GM19351 (cell line): ENCODE data around the gene BBS1.
A peak's percentile ranks its signal among the peaks of the same experiment; 100 is the strongest.
"Not testable (repeated sequence)": the region's sequence is repeated elsewhere in the genome, so short reads cannot be mapped to it uniquely, and the experiment has no call there.

Experiments used
- ATAC-seq: cut with Tn5 transposase; IDR thresholded peaks from one replicate; pipeline ENCODE4 v1.9.1; 2021; ENCODE audit warnings: mild to moderate bottlenecking, moderate library complexity; ENCODE audit not compliant: unreplicated experiment

Gene BBS1

DNA sequence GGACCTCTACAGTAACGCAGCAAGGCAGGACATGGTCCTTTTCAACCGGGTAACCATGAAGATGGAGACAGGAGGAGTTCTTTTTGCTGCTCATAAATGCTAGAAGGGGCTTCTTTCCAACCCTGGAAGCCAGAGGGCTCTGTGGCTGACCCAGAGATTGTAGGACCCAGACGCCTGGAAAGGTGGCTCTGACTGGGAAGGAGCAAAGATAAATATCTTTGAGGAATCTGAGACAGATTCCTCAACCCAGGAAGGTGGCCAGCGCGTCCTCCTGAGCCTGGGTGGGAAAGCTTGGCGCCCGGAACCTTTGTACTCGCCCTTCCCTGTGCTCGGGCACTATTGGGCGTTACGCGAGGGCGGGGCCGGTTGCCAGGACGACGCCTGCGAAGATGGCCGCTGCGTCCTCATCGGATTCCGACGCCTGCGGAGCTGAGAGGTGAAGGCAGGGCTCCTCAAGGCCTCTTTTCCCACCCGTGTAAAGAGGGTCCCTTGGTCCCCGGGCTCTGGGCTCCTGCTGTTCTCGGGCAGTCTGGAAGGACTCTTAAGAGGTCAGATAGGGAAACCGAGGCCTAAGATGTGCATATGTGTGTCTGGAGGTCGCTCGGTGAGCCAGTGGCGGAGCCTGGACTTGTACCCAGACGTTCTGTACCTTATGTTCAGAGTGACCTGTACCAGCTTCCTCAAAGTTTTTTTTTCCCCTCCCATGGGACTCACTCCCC lies at the start of gene BBS1:
Gene BBS1 (plus strand): TSS at position 365 of the 719 bp plus-strand sequence. CDS start 25 bp downstream, at position 390.
- peak; percentile 82 for ATAC-seq

- ATAC-seq: no peak
These were observed 48.4 kb upstream of the BBS1 start for GRCh38 chr11:66462010-66462409.

DNA sequence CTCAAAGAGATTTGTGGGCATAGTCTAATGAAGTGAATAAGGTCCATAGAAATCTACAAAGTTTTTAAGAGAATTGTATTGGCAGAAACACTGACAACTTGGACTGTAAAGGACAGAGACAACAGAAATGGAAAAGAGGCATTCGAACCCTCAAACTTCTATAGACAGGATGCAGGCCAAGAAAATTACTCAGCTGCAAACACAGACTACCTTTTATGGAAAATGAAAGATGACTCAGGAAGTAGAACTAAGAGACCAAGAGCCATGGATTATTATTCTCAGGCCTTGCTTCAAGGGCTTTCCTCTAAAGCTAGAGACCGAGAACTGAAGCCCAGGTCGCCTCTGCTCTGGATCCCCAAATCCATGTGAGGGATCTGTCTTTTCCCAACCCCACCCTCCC lies 47.5 kb upstream of the BBS1 start:
- no peak for ATAC-seq

DNA sequence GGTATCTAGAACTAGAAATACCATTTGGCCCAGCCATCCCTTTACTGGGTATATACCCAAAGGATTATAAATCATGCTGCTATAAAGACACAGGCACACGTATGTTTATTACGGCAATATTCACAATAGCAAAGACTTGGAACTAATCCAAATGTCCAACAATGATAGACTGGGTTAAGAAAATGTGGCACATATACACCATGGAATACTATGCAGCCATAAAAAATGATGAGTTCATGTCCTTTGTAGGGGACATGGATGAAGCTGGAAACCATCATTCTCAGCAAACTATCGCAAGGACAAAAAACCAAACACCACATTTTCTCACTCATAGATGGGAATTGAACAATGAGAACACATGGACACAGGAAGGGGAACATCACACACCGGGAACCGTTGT lies 46.3 kb upstream of the BBS1 start:
- ATAC-seq: not testable (repeated sequence)

GRCh38 chr11:66464916-66465315 lies 45.5 kb upstream of the BBS1 start:
- ATAC-seq: no peak

- no peak for ATAC-seq
These were observed 44.8 kb upstream of the BBS1 start for GRCh38 chr11:66465373-66466224.

DNA sequence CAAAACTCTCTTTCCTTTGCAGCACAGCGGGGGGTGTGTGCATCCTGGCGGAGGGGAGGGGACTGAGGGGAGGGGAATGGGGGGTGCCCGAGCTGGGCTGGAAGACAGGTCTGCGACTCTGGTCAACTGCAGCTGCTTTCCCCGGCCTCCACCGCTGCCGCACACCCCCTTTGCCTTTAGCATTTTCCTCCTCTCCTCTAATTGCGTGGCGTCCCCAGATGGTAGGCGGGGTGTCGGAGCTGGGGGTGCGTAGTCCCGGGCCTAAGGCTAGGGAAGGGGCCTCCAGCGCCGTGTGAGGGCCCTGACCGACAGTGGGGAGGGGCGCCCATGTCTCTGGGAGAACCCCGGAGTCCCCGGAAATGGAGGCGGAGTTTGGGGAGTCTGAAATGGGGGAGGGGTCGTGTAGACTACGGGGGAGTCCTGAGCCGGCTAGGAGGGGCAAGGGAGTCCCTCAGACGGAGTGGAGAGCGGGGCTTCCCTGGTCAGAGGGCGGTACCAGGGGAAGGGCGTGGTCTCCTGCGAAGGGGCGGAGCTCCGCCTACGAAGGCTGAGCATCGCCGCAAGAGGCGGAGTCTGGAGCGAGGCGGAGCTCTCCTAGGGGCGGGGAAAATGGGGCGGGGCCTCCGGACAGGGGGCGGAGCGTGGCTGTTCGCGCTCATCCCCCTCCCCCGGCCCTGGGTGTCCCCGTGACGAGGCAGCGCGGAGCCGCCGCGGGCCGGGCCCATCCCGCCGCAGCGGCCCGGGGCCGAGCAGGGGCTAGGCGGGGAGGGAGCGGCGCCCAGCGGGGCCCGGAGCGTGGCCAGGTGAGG lies 44.0 kb upstream of the BBS1 start, which contains the start of gene PELI3:
Gene PELI3 (plus strand): TSS at position 681 of the 809 bp plus-strand sequence. CDS start 1,224 bp downstream, outside the sequence.
- ATAC-seq: peak; percentile 78

DNA sequence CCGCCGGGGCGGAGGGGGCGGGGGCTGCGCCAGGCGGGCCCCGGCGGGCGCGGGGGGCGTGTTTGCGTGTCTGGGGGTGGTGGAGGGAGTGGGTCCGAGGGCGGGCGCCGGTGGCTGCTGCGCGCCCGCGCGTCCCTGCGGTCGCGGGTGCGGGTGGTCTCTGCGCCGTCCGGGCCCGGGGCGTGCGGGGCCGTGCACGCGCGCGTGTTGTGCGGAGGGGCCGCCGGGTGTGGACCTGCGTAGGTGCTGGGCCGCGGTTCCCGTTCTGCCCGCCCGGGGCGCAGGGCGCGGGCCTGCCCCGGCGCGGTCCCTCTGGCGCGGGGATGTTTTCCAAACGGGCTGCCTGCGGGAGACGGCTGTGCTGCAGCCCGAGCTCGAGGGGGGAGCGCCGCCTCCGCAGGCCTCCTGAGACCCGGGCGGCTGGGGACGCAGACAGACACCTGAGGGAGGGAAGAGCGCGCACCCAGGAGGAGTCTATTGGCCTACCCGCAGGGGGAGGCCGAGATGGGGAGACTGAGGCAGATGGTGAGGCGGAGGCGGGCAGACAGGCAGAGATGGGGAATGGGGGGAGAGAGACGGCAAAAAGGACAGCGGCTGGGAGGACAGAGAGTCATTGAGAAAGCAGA lies 43.3 kb upstream of the BBS1 start:
- ATAC-seq: peak; percentile 47

DNA sequence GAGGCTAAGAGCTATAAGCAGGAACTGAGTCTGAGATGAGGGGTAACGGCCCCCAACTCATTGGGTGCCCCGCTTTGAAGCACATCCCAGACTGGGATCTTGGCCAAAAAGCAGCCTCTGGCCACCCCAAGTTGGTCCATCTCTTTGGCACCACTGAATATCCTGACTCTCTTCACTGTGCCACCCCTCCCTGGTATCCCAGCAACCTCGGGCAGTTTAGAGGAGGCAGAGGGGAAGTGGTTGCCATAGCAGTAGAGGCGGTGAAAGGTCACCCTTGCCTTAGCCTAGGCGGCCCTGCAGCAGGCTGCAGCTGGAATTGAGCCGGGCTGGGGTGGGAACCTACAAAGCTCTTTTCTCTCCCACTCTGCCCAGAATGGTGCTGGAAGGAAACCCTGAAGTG lies 42.7 kb upstream of the BBS1 start:
- no peak for ATAC-seq

DNA sequence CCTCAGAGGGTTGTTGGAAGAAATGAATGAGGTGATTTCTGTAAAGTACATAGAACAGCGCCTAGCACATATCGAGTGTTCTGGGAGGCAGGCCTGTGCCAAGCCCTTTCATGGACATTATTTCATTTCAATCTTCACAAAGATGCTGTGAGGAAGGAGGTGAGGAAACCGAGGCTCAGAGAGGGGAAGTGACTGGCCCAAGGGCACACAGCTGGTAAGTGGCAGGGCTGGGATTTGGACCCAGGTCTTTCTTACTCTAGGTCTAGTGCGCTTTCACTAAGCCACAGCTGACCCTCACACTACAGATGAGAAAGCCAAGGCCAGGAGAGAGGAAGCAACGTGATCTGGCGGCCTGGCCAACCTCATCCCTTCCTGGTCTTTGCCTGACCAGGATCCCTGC lies 41.7 kb upstream of the BBS1 start:
- ATAC-seq: no peak

DNA sequence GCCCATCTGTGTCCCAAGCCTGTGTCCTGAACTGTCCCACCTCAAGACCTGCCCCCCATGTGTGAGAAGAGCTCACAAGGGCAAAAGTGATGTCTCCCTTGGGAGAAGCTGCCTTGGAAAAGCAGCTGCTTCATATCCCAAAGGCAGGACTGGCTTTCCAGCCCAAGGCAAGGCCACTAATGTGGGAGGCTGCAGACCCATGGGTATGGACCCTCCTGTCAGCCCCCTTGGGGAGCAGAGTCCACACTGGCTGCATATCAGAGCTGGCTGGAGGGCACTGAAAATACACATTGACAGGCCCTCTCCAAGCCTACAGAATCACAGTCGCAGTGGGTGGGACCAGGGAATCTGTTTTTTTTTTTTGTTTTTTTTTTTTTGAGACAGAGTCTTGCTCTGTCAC lies 41.0 kb upstream of the BBS1 start:
- no peak for ATAC-seq

DNA sequence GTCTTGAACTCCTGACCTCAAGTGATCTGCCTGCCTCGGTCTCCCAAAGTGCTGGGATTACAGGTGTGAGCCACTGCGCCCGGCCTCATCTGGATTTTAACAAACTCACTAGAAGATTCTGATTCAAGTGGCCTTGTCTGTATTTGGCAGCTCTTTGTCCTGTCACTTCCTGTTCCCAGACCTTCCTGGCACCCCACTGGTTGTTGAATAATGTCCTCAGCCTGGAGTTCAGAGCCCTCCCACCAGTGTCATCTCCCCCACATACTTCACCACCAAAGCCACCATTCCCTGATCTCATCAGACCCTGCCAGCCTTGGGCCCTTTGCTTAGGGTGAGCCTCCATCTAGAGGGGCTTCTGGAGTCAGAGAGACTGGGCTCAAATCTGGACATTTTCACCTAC lies 40.4 kb upstream of the BBS1 start:
- ATAC-seq: no peak

GRCh38 chr11:66471142-66471541 lies 39.3 kb upstream of the BBS1 start:
- no peak for ATAC-seq

- ATAC-seq: no peak
These were observed 38.4 kb upstream of the BBS1 start for GRCh38 chr11:66472054-66472453.

DNA sequence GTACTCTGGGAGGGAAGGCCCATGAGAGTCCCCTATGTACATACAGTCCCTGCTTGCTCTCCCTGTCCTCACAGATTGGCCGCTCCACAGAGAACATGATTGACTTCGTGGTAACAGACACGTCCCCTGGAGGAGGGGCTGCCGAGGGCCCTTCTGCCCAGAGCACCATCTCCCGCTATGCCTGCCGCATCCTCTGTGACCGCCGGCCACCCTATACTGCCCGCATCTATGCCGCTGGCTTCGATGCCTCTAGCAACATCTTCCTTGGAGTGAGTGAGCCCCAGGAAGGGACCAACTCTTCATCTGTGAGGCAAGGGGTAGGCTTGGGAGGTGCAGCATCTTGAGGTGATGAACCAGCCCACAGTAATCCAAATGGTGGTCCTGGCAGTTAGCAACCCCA lies 37.3 kb upstream of the BBS1 start:
- no peak for ATAC-seq

DNA sequence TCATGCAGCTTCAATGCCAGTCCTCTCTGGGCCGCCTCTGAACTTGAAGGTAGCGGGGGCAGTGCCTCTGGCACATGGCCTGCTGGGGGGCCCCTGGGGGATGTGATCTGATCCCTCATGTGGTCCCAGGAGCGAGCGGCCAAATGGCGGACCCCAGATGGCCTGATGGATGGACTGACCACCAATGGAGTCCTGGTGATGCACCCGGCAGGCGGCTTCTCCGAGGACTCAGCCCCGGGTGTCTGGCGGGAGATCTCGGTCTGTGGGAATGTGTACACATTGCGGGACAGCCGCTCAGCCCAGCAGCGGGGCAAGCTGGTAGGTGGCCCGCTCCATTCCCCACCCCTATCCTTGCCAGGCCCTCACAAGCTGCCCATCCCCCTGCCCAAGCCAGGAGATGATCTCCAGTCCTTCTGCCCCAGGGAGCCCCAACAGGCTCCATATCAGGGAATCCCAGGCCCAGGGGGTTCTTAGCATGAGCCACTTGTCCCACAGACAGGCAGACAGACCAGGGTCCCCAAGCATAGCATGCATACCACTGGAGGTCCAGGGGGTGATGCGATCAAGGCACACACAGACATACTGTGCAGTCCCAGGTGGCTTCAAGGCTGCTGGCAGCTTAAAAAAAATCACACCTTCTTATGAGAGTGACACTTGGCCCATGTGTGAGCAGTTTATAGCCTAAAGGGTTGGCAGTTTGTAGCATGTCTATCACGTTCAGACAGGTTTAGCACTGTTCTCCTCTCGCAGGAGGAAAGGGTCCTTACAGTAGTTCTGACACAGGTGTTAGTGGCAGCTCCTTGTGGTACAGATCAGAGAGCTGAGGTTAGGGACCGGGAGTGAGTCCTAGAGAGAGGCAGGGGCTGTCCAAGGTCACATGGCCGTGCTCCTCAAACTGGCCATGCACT lies 36.6 kb upstream of the BBS1 start:
- ATAC-seq: no peak

DNA sequence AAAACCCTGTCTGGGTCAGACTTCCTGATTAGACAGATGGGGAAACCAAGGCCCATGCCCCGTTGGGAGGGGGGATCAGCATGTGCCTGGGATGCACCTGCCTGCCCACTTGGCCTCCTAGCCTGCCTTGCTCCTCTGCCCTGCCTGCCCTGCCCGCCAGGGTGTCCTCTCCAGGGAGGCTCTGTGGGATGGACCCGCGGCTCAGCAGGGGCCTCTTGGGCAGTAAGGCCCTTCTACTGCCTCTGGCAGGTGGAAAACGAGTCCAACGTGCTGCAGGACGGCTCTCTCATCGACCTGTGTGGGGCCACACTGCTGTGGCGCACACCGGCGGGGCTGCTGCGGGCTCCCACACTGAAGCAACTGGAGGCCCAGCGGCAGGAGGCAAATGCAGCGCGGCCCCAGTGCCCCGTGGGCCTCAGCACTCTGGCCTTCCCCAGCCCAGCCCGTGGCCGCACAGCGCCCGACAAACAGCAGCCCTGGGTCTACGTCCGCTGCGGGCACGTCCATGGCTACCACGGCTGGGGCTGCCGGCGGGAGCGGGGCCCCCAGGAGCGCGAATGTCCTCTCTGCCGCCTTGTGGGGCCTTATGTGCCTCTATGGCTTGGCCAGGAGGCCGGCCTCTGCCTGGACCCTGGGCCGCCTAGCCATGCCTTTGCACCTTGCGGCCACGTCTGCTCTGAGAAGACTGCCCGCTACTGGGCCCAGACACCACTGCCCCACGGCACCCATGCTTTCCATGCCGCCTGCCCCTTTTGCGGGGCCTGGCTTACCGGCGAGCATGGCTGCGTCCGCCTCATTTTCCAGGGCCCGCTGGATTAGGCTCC lies 34.9 kb upstream of the BBS1 start:
- no peak for ATAC-seq

- no peak for ATAC-seq
These were observed 34.1 kb upstream of the BBS1 start for GRCh38 chr11:66476173-66476840.
